ENCODE data around the gene KHDC3L.

GRCh38 chr6:73393278-73393677 lies 30.8 kb downstream of the KHDC3L start:
- TF ChIP-seq CEBPB (IDR thresholded peaks at IDR 0.05; ENCODE audit: low read depth, low read length) (no peak), CTCF (conservative IDR thresholded peaks at IDR 0.05; ENCODE audit: low read depth, low read length) (no peak), SMC3 (IDR thresholded peaks at IDR 0.05; ENCODE audit: low read depth, low read length) (no peak), RFX5 (IDR thresholded peaks at IDR 0.05; ENCODE audit: low read depth, low read length) (no peak), RAD21 (IDR thresholded peaks at IDR 0.05; ENCODE audit: low read length) (no peak), RCOR1 (IDR thresholded peaks at IDR 0.05; ENCODE audit: insufficient replicate concordance, low read length) (no peak), BHLHE40 (IDR thresholded peaks at IDR 0.05; ENCODE audit: low read depth, low read length) (no peak)
